HCT116 (cell line): ENCODE measurements around the gene CARD9. TPM values are rescaled to one million over a fixed set of nuclear protein-coding genes. Genes with fewer than 3 reads are reported as not detected.

ENCODE experiments used
- ATAC-seq: fragments of 200-7000 bp; cut with Tn5 transposase; 2 replicates; pipeline ENCODE4 v1.9.1; 2020; ENCODE audit warnings: mild to moderate bottlenecking, moderate library complexity
- BruUV-seq: library from RNA; stranded (reverse); fragments of 400-500 nt; replicated peaks from 2 replicates; lab custom pipeline; 2021; lab: Mats Ljungman, UMichigan
- CTCF ChIA-PET: fragments of 300-600 bp; sonication (Branson Sonifier 250); formaldehyde crosslinking; loops from one replicate; lab custom pipeline; 2021; ENCODE audit warnings: antibody characterized with exemption; lab: Charles Lee
- POLR2A ChIA-PET: fragments of 300-600, 350-600 bp; sonication (Branson Sonifier 250); formaldehyde crosslinking; loops from one replicate; lab custom pipeline; 2021; ENCODE audit warnings: antibody characterized with exemption; lab: Charles Lee
- RAD21 ChIA-PET, 2 experiments: fragments of 300-600 bp; sonication (Branson Sonifier 250); formaldehyde crosslinking; loops; one replicate each; lab custom pipeline; 2023; ENCODE audit warnings: low total read pairs in 2 of 2; ENCODE audit not compliant: uncharacterized antibody in 2 of 2, unreplicated experiment in 2 of 2, low non-redundant PET in 1 of 2; lab: Charles Lee
- DNase-seq: peaks from one replicate; pipeline ENCODE4 v3.0.0-alpha.2; 2010; ENCODE audit warnings: low read depth, low spot score
- H2AFZ ChIP-seq: fragments of 200-600 bp; shearing (Covaris generic), sonication (generic); 2 replicates; pipeline ENCODE4 v1.6.1; 2017; ENCODE audit warnings: low read depth, mixed run types, mixed read lengths, antibody characterized with exemption, low read length; ENCODE audit not compliant: poor library complexity, severe bottlenecking
- H3K27ac ChIP-seq: 2 replicates; pipeline ENCODE4 v1.5.1; 2012; ENCODE audit warnings: low read depth, low read length
- H3K27me3 ChIP-seq: fragments of 200-600 bp; sonication (generic); 2 replicates; pipeline ENCODE4 v1.6.1; 2016; ENCODE audit warnings: mixed run types, low read length, mixed read lengths; ENCODE audit not compliant: insufficient read depth
- H3K36me3 ChIP-seq, 2 experiments: fragments of 200-500 bp in 1 of 2; fragments of 200-600 bp in 1 of 2; sonication (Bioruptor generic) in 1 of 2; sonication (generic) in 1 of 2; 2 replicates each; pipeline versions ENCODE4 v1.5.1 to v1.6.1; 2014 to 2016; ENCODE audit warnings: low read length in 2 of 2, inconsistent platforms in 1 of 2, mixed read lengths in 1 of 2, mixed run types in 1 of 2; ENCODE audit not compliant: insufficient read depth in 2 of 2, control insufficient read depth in 1 of 2
- H3K4me1 ChIP-seq, 2 experiments: fragments of 200-600 bp in 1 of 2; sonication (generic) in 1 of 2; 2 replicates each; pipeline versions ENCODE4 v1.5.1 to v1.6.1; 2012 to 2017; ENCODE audit warnings: low read length in 2 of 2, inconsistent platforms in 1 of 2, mild to moderate bottlenecking in 1 of 2, mixed read lengths in 1 of 2, mixed run types in 1 of 2, moderate library complexity in 1 of 2; ENCODE audit not compliant: insufficient read depth in 2 of 2, control insufficient read depth in 1 of 2
- H3K4me2 ChIP-seq: fragments of 200-600 bp; sonication (generic); 2 replicates; pipeline ENCODE4 v1.6.1; 2017; ENCODE audit warnings: mixed run types, low read length, mixed read lengths
- H3K4me3 ChIP-seq, 2 experiments: fragments of 200-600 bp in 1 of 2; sonication (generic) in 1 of 2; replicated peaks in 1 of 2; 2 replicates each; pipeline ENCODE4 v1.5.1; 2011 to 2016; ENCODE audit warnings: low read length in 2 of 2, control low read depth in 1 of 2, low read depth in 1 of 2, mild to moderate bottlenecking in 1 of 2, mixed read lengths in 1 of 2, mixed run types in 1 of 2
- H3K79me2 ChIP-seq: fragments of 200-600 bp; sonication (generic); 2 replicates; pipeline ENCODE4 v1.6.1; 2017; ENCODE audit warnings: mild to moderate bottlenecking, mixed run types, low read length, moderate library complexity, mixed read lengths; ENCODE audit not compliant: insufficient read depth
- H3K9ac ChIP-seq: fragments of 200-600 bp; sonication (generic); 2 replicates; pipeline ENCODE4 v1.6.1; 2016; ENCODE audit warnings: low read length, mixed read lengths
- H3K9me2 ChIP-seq: fragments of 200-600 bp; sonication (generic), shearing (Covaris generic); 2 replicates; pipeline ENCODE4 v1.6.1; 2017; ENCODE audit warnings: mixed run types, mild to moderate bottlenecking, moderate library complexity; ENCODE audit not compliant: insufficient read depth
- H3K9me3 ChIP-seq, 2 experiments: fragments of 200-500 bp in 1 of 2; fragments of 200-600 bp in 1 of 2; sonication (Bioruptor generic) in 1 of 2; sonication (generic) in 1 of 2; 2 replicates each; pipeline ENCODE4 v1.6.1; 2014 to 2017; ENCODE audit warnings: low read length in 2 of 2, mixed read lengths in 2 of 2, inconsistent platforms in 1 of 2, low read depth in 1 of 2, mild to moderate bottlenecking in 1 of 2, mixed run types in 1 of 2, moderate library complexity in 1 of 2; ENCODE audit not compliant: control insufficient read depth in 1 of 2, insufficient read depth in 1 of 2
- H4K20me1 ChIP-seq: fragments of 200-600 bp; sonication (generic), shearing (Covaris generic); 2 replicates; pipeline ENCODE4 v1.6.1; 2017; ENCODE audit warnings: mixed run types, mild to moderate bottlenecking, moderate library complexity; ENCODE audit not compliant: insufficient read depth
- CTCF ChIP-seq, 3 experiments: fragments of 200-600 bp in 1 of 3; sonication (generic) in 1 of 3; IDR thresholded peaks in 2 of 3; conservative IDR thresholded peaks in 1 of 3; 2 replicates each; pipeline ENCODE4 v1.5.1; 2012 to 2017; ENCODE audit warnings: low read depth in 2 of 3, low read length in 2 of 3, antibody characterized with exemption in 1 of 3, borderline replicate concordance in 1 of 3, control low read depth in 1 of 3, mild to moderate bottlenecking in 1 of 3, mixed read lengths in 1 of 3, mixed run types in 1 of 3, moderate library complexity in 1 of 3; ENCODE audit not compliant: insufficient read depth in 1 of 3
- EGR1 ChIP-seq: IDR thresholded peaks from 2 replicates; pipeline ENCODE4 v1.6.1; 2012; ENCODE audit warnings: low read depth
- ELF1 ChIP-seq: IDR thresholded peaks from 2 replicates; pipeline ENCODE4 v1.6.1; 2012; ENCODE audit warnings: low read depth, borderline replicate concordance
- EZH2 ChIP-seq: fragments of 200-600 bp; sonication (generic); IDR thresholded peaks from 2 replicates; pipeline ENCODE4 v1.6.1; 2017; ENCODE audit warnings: antibody characterized with exemption, mixed run types
- JUND ChIP-seq: IDR thresholded peaks from 2 replicates; pipeline ENCODE4 v1.6.1; 2012
- REST ChIP-seq: IDR thresholded peaks from 2 replicates; pipeline ENCODE4 v1.6.1; 2012; ENCODE audit warnings: low read depth
- TCF7L2 ChIP-seq: IDR thresholded peaks from 2 replicates; pipeline ENCODE4 v1.7.0; 2011; ENCODE audit warnings: borderline replicate concordance, inconsistent platforms; ENCODE audit not compliant: insufficient read depth, insufficient read length; ENCODE audit errors: extremely low read depth
- ZNF274 ChIP-seq: fragments of 200-500 bp; sonication (Bioruptor generic); IDR thresholded peaks from 2 replicates; pipeline ENCODE4 v1.6.1; 2014; ENCODE audit warnings: mild to moderate bottlenecking, low read depth, low read length, inconsistent platforms
- intact Hi-C: fragments of 100-400 bp; cut with micrococcal nuclease; formaldehyde crosslinking; loops from 2 replicates; pipeline ENCODE4 v1.10.0; 2022
- total RNA-seq: library from RNA; stranded (reverse); gene quantifications from one replicate; pipeline ENCODE4 v1.2.1, GENCODE V29; 2021; ENCODE audit not compliant: unreplicated experiment

The CARD9 gene
- total RNA-seq, 1 experiment from 2014 or later: 1.2 TPM

GRCh38 chr9:136358888-136359287 lies 14.6 kb downstream of the CARD9 start:
- POLR2A ChIA-PET: no interaction called here
- Histone ChIP-seq H3K27me3 (no peaks in the 10 kb centered on the region), H3K79me2 (no peaks in the 10 kb centered on the region), H3K4me1 (peaks cover 15 to 31% of the 10 kb centered on the region in 2 experiments), H3K4me3 (no peak overlapping the region), H3K36me3 (no peaks in the 10 kb centered on the region; a peak in 1 of 4 replicates)
- ATAC-seq: no peak
- CTCF ChIA-PET: no interaction called here
- TF ChIP-seq ZNF274 (no peak), EGR1 (no peak), TCF7L2 (no peak), REST (no peak), EZH2 (no peak), ELF1 (no peak), JUND (no peak), CTCF (IDR thresholded peaks at IDR 0.05 in 2 of 3, conservative IDR thresholded peaks at IDR 0.05 in 1 of 3; ENCODE audit: borderline replicate concordance in 1 of 3, insufficient read depth in 1 of 3, low read depth in 2 of 3, low read length in 2 of 3) (no peak)
- TF ChIP-seq, all 23 proteins: peak for 0
- intact Hi-C loops: no loop called here
- no peaks in the 10 kb centered on the region for H3K9me2 ChIP-seq
- no peaks in the 10 kb centered on the region for H4K20me1 ChIP-seq
- BruUV-seq: no TSS peak
- no peak for DNase-seq
- H3K4me2 ChIP-seq: no peak overlapping the region
- H3K27ac ChIP-seq: no peak overlapping the region
- no peak overlapping the region for H2AFZ ChIP-seq
- H3K9ac ChIP-seq: no peak overlapping the region
- RAD21 ChIA-PET: no interaction called here
- no peaks in the 10 kb centered on the region for H3K9me3 ChIP-seq
